Measurements from ENCODE around the gene BACH1.

The BACH1 gene

GRCh38 chr21:29385934-29386520, 87.3 kb downstream of the BACH1 start:
- no peak for DNase-seq

- no peak for DNase-seq
These were observed 88.1 kb downstream of the BACH1 start for GRCh38 chr21:29386803-29387202.

GRCh38 chr21:29387598-29387997, 88.9 kb downstream of the BACH1 start:
- no peak for DNase-seq

GRCh38 chr21:29389136-29389535, 90.4 kb downstream of the BACH1 start:
- no peak for DNase-seq

- DNase-seq, result no peak
These were observed 92.1 kb downstream of the BACH1 start for GRCh38 chr21:29390778-29391177.

- DNase-seq, result no peak
These were observed 95.3 kb downstream of the BACH1 start for GRCh38 chr21:29394051-29394450.

All from T-helper 9 cell (primary cell).